ENCODE measurements around the gene NT5DC2.

- TF ChIP-seq EZH2 (IDR thresholded peaks at IDR 0.05; ENCODE audit: low read length, missing control alignments) (no peak), CTCF (conservative IDR thresholded peaks at IDR 0.05 in 1 of 2, IDR thresholded peaks at IDR 0.05 in 1 of 2; ENCODE audit: low read depth in 1 of 2, low read length in 2 of 2) (no peak)
These were observed 40.2 kb downstream of the NT5DC2 start for GRCh38 chr3:52493232-52494017.

Measured in fibroblast of lung (primary cell).